BLaER1 (cell line): ENCODE measurements around the gene MLLT11.

ENCODE experiments used
- H3K27ac ChIP-seq: shearing (Covaris generic); formaldehyde crosslinking; 2 replicates; pipeline ENCODE4 v1.8.1; 2022
- H3K27me3 ChIP-seq: shearing (Covaris generic); formaldehyde crosslinking; 2 replicates; pipeline ENCODE4 v1.8.1; 2022
- H3K36me3 ChIP-seq: shearing (Covaris generic); formaldehyde crosslinking; 2 replicates; pipeline ENCODE4 v1.8.1; 2022
- H3K4me1 ChIP-seq: shearing (Covaris generic); formaldehyde crosslinking; 2 replicates; pipeline ENCODE4 v1.8.1; 2022
- H3K4me2 ChIP-seq: shearing (Covaris generic); formaldehyde crosslinking; 2 replicates; pipeline ENCODE4 v1.8.1; 2022
- H3K4me3 ChIP-seq: shearing (Covaris generic); formaldehyde crosslinking; 2 replicates; pipeline ENCODE4 v1.8.1; 2022
- H3K9ac ChIP-seq: shearing (Covaris generic); formaldehyde crosslinking; 2 replicates; pipeline ENCODE4 v1.8.1; 2022
- H3K9me3 ChIP-seq: shearing (Covaris generic); formaldehyde crosslinking; 2 replicates; pipeline ENCODE4 v1.8.1; 2022
- H4K20me1 ChIP-seq: shearing (Covaris generic); formaldehyde crosslinking; 2 replicates; pipeline ENCODE4 v1.8.1; 2022
- Cebpa-rat ChIP-seq: shearing (Covaris generic); IDR thresholded peaks from 2 replicates; pipeline ENCODE4 v1.8.1; 2022

MLLT11 gene

GRCh38 chr1:151108331-151108730 is 48.1 kb downstream of the MLLT11 start:
- TF ChIP-seq Cebpa-rat = no peak
- Histone ChIP-seq H3K36me3 (peaks cover 6% of the 10 kb centered on the region; the same call in 1 of the 2 replicates), H3K4me1 (no peaks in the 10 kb centered on the region), H3K27me3 (no peaks in the 10 kb centered on the region), H4K20me1 (no peaks in the 10 kb centered on the region), H3K9me3 (no peaks in the 10 kb centered on the region), H3K4me2 (no peak overlapping the region), H3K27ac (no peak overlapping the region), H3K9ac (no peak overlapping the region), H3K4me3 (no peak overlapping the region)

- Histone ChIP-seq H3K4me3 (no peak overlapping the region), H3K9me3 (no peaks in the 10 kb centered on the region), H3K4me1 (no peaks in the 10 kb centered on the region), H3K27ac (no peak overlapping the region), H3K9ac (no peak overlapping the region), H4K20me1 (no peaks in the 10 kb centered on the region), H3K36me3 (peaks cover 16% of the 10 kb centered on the region), H3K4me2 (no peak overlapping the region), H3K27me3 (no peaks in the 10 kb centered on the region)
- TF ChIP-seq Cebpa-rat = no peak
Observed at GRCh38 chr1:151113877-151114276, 53.7 kb downstream of the MLLT11 start.
